CD8-positive, alpha-beta memory T cell (primary cell): ENCODE data around the gene LHFPL3. TPM values are rescaled to one million over a fixed set of nuclear protein-coding genes. Genes with fewer than 3 reads are reported as not detected.

Experiments used
- CTCF ChIA-PET: fragments of 350-600 bp; sonication (Branson Sonifier 250); formaldehyde crosslinking; loops from one replicate; lab custom pipeline; 2021; ENCODE audit warnings: antibody characterized with exemption; lab: Charles Lee
- POLR2A ChIA-PET: fragments of 350-600 bp; sonication (Branson Sonifier 250); formaldehyde crosslinking; loops from one replicate; lab custom pipeline; 2021; ENCODE audit warnings: antibody characterized with exemption; lab: Charles Lee
- DNase-seq, 5 donors: peaks; one replicate each; pipeline versions ENCODE4 v3.0.0 to v3.0.0-alpha.2; 2020 to 2022; ENCODE audit warnings: mixed read lengths in 1 of 5
- H3K27ac ChIP-seq: one replicate; pipeline ENCODE4 v1.7.0; 2013; ENCODE audit warnings: low read depth, mild to moderate bottlenecking, low read length, moderate library complexity
- H3K27me3 ChIP-seq: 2 replicates; pipeline ENCODE4 v1.7.0; 2013; ENCODE audit warnings: low read length, mild to moderate bottlenecking; ENCODE audit not compliant: insufficient read depth, poor library complexity, severe bottlenecking
- H3K36me3 ChIP-seq: 2 replicates; pipeline ENCODE4 v1.7.0; 2013; ENCODE audit warnings: mild to moderate bottlenecking, low read length, moderate library complexity; ENCODE audit not compliant: insufficient read depth
- H3K4me1 ChIP-seq: 2 replicates; pipeline ENCODE4 v1.7.0; 2013; ENCODE audit warnings: mild to moderate bottlenecking, low read length, moderate library complexity; ENCODE audit not compliant: insufficient read depth
- H3K4me3 ChIP-seq: 2 replicates; pipeline ENCODE4 v1.7.0; 2013; ENCODE audit warnings: mild to moderate bottlenecking, low read length
- H3K9me3 ChIP-seq: 2 replicates; pipeline ENCODE4 v1.7.0; 2013; ENCODE audit warnings: mild to moderate bottlenecking, low read length
- H3K27ac Mint-ChIP-seq, 8 donors: one replicate each; pipeline ENCODE4 v1.8.0; 2020 to 2021; ENCODE audit warnings: mixed read lengths in 8 of 8, mild to moderate bottlenecking in 6 of 8, inconsistent platforms in 3 of 8, moderate library complexity in 3 of 8
- H3K27me3 Mint-ChIP-seq, 2 donors: one replicate each; pipeline ENCODE4 v1.8.0; 2020 to 2021; ENCODE audit warnings: mixed read lengths in 2 of 2, mild to moderate bottlenecking in 1 of 2, moderate library complexity in 1 of 2
- H3K36me3 Mint-ChIP-seq, 3 donors: one replicate each; pipeline ENCODE4 v1.8.0; 2020 to 2021; ENCODE audit warnings: mixed read lengths in 3 of 3, inconsistent platforms in 1 of 3, mild to moderate bottlenecking in 1 of 3
- H3K4me1 Mint-ChIP-seq, 3 donors: one replicate each; pipeline ENCODE4 v1.8.0; 2020 to 2021; ENCODE audit warnings: mixed read lengths in 3 of 3, inconsistent platforms in 1 of 3, mild to moderate bottlenecking in 1 of 3
- H3K4me3 Mint-ChIP-seq, 7 donors: one replicate each; pipeline ENCODE4 v1.8.0; 2020 to 2021; ENCODE audit warnings: mixed read lengths in 7 of 7, mild to moderate bottlenecking in 6 of 7, moderate library complexity in 4 of 7, inconsistent platforms in 2 of 7
- H3K9me3 Mint-ChIP-seq, 5 donors: one replicate each; pipeline ENCODE4 v1.8.0; 2020 to 2022; ENCODE audit warnings: mixed read lengths in 5 of 5, mild to moderate bottlenecking in 3 of 5, moderate library complexity in 2 of 5, inconsistent platforms in 1 of 5
- polyA plus RNA-seq: library from polyadenylated mRNA; unstranded; fragments of 300-500 nt; fragmentation: Illumina TruSeq; gene quantifications from one replicate; pipeline ENCODE4 v1.2.3, GENCODE V29; 2021
- total RNA-seq, 2 experiments: library from RNA; stranded (reverse); gene quantifications; one replicate each; pipeline ENCODE4 v1.2.3, GENCODE V29; 2021

Gene LHFPL3
- total and polyA plus RNA-seq, 3 experiments from 2014 or later = not detected

DNA sequence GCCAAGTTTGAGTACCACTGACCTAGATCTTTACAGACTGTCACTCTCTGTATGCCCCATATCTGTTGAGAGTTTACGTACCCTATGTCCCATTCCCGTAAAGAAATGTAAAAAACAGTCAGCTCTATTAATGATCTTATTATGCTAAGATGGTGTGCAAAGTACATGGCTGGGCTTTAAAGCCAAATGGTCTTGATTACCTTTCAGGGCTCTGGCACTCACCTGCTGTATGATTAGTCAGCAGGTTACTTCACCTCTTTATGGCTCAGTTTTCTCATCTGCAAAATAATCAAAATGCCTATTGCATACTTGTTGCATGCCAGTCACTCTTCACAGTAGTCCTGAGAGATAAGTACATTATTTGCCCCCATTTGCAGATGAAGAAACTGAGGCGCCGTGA lies 54.2 kb downstream of the LHFPL3 start:
- Histone ChIP-seq H3K4me1 (no peaks in the 10 kb centered on the region), H3K4me3 (no peak overlapping the region), H3K9me3 (no peaks in the 10 kb centered on the region), H3K36me3 (no peaks in the 10 kb centered on the region), H3K27me3 (no peaks in the 10 kb centered on the region), H3K27ac (no peak overlapping the region)
- no peaks in the 10 kb centered on the region for H3K4me1 Mint-ChIP-seq
- ChIA-PET CTCF (no interaction called here), POLR2A (no interaction called here)
- no peak for DNase-seq
- no peak overlapping the region for H3K4me3 Mint-ChIP-seq
- no peaks in the 10 kb centered on the region for H3K36me3 Mint-ChIP-seq
- no peak overlapping the region for H3K27ac Mint-ChIP-seq
- no peaks in the 10 kb centered on the region for H3K27me3 Mint-ChIP-seq
- H3K9me3 Mint-ChIP-seq = peaks cover 0 to 11% (median 4%) of the 10 kb centered on the region in 5 donors

DNA sequence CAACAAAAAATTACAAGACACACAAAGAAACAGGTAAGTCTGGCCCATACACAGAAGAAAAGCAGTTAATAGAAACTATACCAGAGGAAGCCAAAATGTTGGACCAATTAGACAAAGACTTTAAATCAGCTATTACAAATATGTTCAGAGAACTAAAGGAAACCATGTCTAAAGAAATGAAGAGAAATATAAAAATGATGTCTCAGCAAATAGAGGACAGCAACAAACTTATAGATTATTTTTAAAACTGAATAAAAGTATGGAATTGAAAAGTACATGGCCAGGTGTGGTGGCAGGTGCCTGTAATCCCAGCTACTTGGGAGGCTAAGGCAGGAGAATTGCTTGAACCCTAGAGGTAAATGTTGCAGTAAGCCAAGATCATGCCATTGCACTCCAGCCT lies 58.5 kb downstream of the LHFPL3 start:
- POLR2A ChIA-PET = no interaction called here
- H3K36me3 Mint-ChIP-seq = no peaks in the 10 kb centered on the region

DNA sequence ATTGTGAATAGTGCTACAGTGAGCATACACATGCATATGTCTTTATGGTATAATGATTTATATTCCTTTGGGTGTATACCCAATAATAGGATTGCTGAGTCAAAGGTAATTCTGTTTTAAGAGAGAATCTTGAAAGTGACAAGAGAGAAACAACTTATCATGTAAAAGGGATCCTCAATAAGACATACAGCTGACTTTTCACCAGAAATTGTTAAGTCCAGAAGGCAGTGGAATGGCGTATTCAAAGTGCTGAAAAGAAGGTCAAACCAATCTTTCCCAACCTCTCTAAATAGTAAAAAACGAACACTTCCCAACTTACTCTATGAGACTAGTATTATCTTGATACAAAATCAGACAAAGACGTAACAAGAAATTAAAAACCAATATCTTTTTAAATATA lies 59.8 kb downstream of the LHFPL3 start:
- Histone ChIP-seq H3K36me3 (no peaks in the 10 kb centered on the region), H3K4me3 (no peak overlapping the region), H3K9me3 (no peaks in the 10 kb centered on the region), H3K27ac (no peak overlapping the region), H3K4me1 (no peaks in the 10 kb centered on the region), H3K27me3 (no peaks in the 10 kb centered on the region)
- ChIA-PET POLR2A (no interaction called here), CTCF (no interaction called here)
- DNase-seq = no peak
- Mint-ChIP-seq H3K27me3 (peaks cover 0 to 1% of the 10 kb centered on the region in 2 donors), H3K4me1 (no peaks in the 10 kb centered on the region), H3K9me3 (peaks cover 3 to 26% (median 7%) of the 10 kb centered on the region in 5 donors), H3K27ac (no peak overlapping the region), H3K4me3 (no peak overlapping the region), H3K36me3 (no peaks in the 10 kb centered on the region)

More for the DNA sequence above, 58.5 kb downstream of the LHFPL3 start:
- no peak overlapping the region for H3K4me3 Mint-ChIP-seq
- no peak for DNase-seq
- Histone ChIP-seq H3K4me1 (no peaks in the 10 kb centered on the region), H3K36me3 (no peaks in the 10 kb centered on the region), H3K4me3 (no peak overlapping the region), H3K27me3 (no peaks in the 10 kb centered on the region), H3K27ac (no peak overlapping the region), H3K9me3 (no peaks in the 10 kb centered on the region)
- H3K27ac Mint-ChIP-seq = no peak overlapping the region
- H3K4me1 Mint-ChIP-seq = no peaks in the 10 kb centered on the region
- H3K9me3 Mint-ChIP-seq = peaks cover 3 to 26% (median 7%) of the 10 kb centered on the region in 5 donors
- H3K27me3 Mint-ChIP-seq = peaks cover 0 to 1% of the 10 kb centered on the region in 2 donors
- CTCF ChIA-PET = no interaction called here

DNA sequence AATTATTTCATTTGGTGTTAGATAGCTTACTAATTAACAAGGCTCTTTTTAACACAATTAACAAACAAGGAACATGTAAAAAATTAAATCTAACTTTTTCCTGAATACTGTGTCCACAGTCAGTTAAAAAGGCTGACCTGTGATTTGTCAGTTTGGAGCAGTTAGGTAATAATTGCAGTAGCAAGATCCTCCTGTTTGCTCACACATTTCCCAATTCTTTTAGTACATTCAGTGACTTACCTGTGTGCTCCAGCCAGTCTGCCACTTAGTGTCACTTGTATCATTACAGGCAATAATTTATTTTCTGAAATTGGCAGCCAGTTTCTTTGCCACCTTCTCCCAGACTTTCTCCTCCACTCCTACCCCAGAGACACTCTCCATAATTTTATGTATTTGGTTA lies 66.8 kb downstream of the LHFPL3 start:
- H3K4me3 Mint-ChIP-seq = no peak overlapping the region
- CTCF ChIA-PET = no interaction called here

DNA sequence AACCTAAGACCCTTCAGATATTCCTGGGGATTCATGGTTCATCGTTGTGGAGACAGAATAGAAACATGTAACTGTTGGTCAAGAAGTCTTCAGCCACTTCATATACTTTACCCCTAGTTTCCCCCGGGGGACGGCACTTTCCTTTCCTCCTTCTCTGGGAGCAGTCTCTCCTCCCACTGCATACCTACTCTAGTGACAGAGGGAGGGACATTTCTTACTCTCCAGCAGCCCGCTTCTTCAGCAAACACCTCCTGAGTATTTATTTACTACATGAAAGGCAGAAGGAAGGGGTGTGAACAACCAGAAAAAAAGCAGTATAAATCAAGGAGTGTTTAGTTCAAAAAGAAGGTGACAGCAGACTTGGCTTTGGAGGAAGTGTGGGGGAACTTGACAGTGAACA lies 69.0 kb downstream of the LHFPL3 start:
- no peak overlapping the region for H3K4me3 ChIP-seq
- H3K27me3 ChIP-seq = no peaks in the 10 kb centered on the region
- no peak for DNase-seq
- peaks cover 0 to 3% (median 0%) of the 10 kb centered on the region in 5 donors for H3K9me3 Mint-ChIP-seq
- peaks cover 4% of the 10 kb centered on the region in 2 donors for H3K27me3 Mint-ChIP-seq
- no peak overlapping the region for H3K27ac ChIP-seq
- H3K27ac Mint-ChIP-seq = no peak overlapping the region
- no peaks in the 10 kb centered on the region for H3K4me1 Mint-ChIP-seq
- CTCF ChIA-PET = no interaction called here
- no peaks in the 10 kb centered on the region for H3K36me3 Mint-ChIP-seq
- POLR2A ChIA-PET = no interaction called here
- no peaks in the 10 kb centered on the region for H3K9me3 ChIP-seq
- H3K4me3 Mint-ChIP-seq = no peak overlapping the region
- H3K4me1 ChIP-seq = no peaks in the 10 kb centered on the region
- H3K36me3 ChIP-seq = no peaks in the 10 kb centered on the region

More for the DNA sequence above, 66.8 kb downstream of the LHFPL3 start:
- no peaks in the 10 kb centered on the region for H3K27me3 ChIP-seq
- no peaks in the 10 kb centered on the region for H3K4me1 ChIP-seq
- no peak overlapping the region for H3K4me3 ChIP-seq
- POLR2A ChIA-PET = no interaction called here
- no peaks in the 10 kb centered on the region for H3K36me3 ChIP-seq
- Mint-ChIP-seq H3K36me3 (no peaks in the 10 kb centered on the region), H3K27ac (no peak overlapping the region), H3K27me3 (peaks cover 4% of the 10 kb centered on the region in 2 donors), H3K4me1 (no peaks in the 10 kb centered on the region), H3K9me3 (peaks cover 0 to 7% (median 0%) of the 10 kb centered on the region in 5 donors)
- no peaks in the 10 kb centered on the region for H3K9me3 ChIP-seq
- no peak for DNase-seq
- H3K27ac ChIP-seq = no peak overlapping the region

DNA sequence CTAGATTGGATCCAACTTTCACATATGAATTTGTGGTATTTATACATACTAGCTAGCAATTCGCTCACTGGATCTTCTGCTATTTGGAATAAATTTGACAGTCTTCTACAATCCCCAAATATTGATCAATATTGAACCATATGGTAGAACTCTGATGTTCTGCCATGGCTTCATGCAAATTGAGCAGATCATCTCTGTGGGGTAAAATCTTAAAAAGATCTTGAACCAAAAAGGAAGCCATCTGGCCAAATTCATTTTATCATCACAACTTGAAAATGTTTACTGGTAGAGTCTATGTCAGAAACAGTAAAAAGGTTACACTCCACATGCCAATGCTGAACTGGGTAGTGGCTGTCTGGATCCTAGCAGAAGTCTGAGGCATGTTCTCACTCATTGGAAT lies 80.0 kb downstream of the LHFPL3 start:
- no peaks in the 10 kb centered on the region for H3K4me1 Mint-ChIP-seq

DNA sequence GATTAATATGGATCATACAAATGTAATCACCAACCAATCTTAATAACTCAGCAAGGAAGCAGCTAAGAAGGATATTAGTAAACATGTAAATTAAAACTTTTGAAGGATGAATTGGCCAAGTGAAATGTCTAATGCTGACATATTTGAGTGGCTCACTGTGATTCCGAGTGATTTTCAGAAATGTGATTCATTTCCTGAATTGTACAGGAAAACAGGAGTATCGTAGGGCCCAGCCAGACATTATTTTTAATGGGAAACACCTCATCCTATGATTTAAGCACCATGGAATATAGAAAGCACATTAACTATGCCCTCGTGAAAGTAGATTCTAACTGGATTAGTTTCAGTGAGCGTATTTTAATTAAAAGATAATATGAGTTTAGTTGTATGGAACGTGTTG lies 82.3 kb downstream of the LHFPL3 start:
- Histone ChIP-seq H3K4me1 (no peaks in the 10 kb centered on the region), H3K4me3 (no peak overlapping the region), H3K27ac (no peak overlapping the region), H3K27me3 (no peaks in the 10 kb centered on the region), H3K36me3 (no peaks in the 10 kb centered on the region), H3K9me3 (no peaks in the 10 kb centered on the region)
- Mint-ChIP-seq H3K4me3 (no peak overlapping the region), H3K9me3 (peaks cover 0 to 7% (median 5%) of the 10 kb centered on the region in 5 donors), H3K36me3 (no peaks in the 10 kb centered on the region), H3K27me3 (peaks cover 7 to 9% of the 10 kb centered on the region in 2 donors), H3K27ac (no peak overlapping the region), H3K4me1 (no peaks in the 10 kb centered on the region)
- ChIA-PET POLR2A (no interaction called here), CTCF (no interaction called here)
- no peak for DNase-seq

More for the DNA sequence above, 80.0 kb downstream of the LHFPL3 start:
- no peak overlapping the region for H3K27ac ChIP-seq
- H3K4me3 ChIP-seq = no peak overlapping the region
- H3K36me3 ChIP-seq = no peaks in the 10 kb centered on the region
- DNase-seq = no peak
- Mint-ChIP-seq H3K27me3 (peaks cover 4 to 9% of the 10 kb centered on the region in 2 donors), H3K4me3 (no peak overlapping the region), H3K27ac (no peak overlapping the region), H3K9me3 (peaks cover 0 to 7% (median 5%) of the 10 kb centered on the region in 5 donors), H3K36me3 (no peaks in the 10 kb centered on the region)
- POLR2A ChIA-PET = no interaction called here
- H3K27me3 ChIP-seq = no peaks in the 10 kb centered on the region
- no peaks in the 10 kb centered on the region for H3K9me3 ChIP-seq
- no peaks in the 10 kb centered on the region for H3K4me1 ChIP-seq
- CTCF ChIA-PET = interaction anchor here (0.6 to 1.2 kb wide), 2 partner anchors 12 to 76 kb away, joined by 3 to 4 read pairs; no protein-coding TSS in a partner anchor

DNA sequence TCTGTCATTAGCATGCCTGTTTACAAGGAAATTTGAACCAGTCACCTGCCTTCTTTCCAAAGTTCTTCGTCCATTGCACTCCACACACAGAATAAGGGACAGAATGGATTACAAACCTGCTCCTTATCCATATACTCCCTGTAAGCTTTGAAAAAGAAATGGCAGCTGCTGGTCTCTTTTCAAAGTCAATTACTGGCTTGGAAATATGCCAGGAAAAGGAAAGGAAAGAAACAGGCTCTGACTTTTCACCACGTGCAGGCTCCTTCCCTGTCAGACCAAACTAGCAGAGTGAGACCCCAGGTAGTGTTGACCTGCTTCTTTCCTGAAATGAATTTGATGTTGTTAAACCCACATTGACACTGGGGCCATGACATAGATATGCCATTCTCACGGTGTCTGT lies 84.5 kb downstream of the LHFPL3 start:
- H3K4me1 ChIP-seq = no peaks in the 10 kb centered on the region
- H3K27ac Mint-ChIP-seq = no peak overlapping the region
- H3K4me1 Mint-ChIP-seq = no peaks in the 10 kb centered on the region
- CTCF ChIA-PET = no interaction called here
- peaks cover 0 to 7% (median 5%) of the 10 kb centered on the region in 5 donors for H3K9me3 Mint-ChIP-seq
- no peak for DNase-seq
- H3K4me3 Mint-ChIP-seq = no peak overlapping the region
- H3K9me3 ChIP-seq = no peaks in the 10 kb centered on the region
- no peaks in the 10 kb centered on the region for H3K36me3 Mint-ChIP-seq
- no peaks in the 10 kb centered on the region for H3K36me3 ChIP-seq
- H3K27ac ChIP-seq = no peak overlapping the region
- POLR2A ChIA-PET = no interaction called here
- peaks cover 9 to 10% of the 10 kb centered on the region in 2 donors for H3K27me3 Mint-ChIP-seq
- no peaks in the 10 kb centered on the region for H3K27me3 ChIP-seq
- H3K4me3 ChIP-seq = no peak overlapping the region
